ENCODE data around the gene KCNIP2.

Gene KCNIP2

DNA sequence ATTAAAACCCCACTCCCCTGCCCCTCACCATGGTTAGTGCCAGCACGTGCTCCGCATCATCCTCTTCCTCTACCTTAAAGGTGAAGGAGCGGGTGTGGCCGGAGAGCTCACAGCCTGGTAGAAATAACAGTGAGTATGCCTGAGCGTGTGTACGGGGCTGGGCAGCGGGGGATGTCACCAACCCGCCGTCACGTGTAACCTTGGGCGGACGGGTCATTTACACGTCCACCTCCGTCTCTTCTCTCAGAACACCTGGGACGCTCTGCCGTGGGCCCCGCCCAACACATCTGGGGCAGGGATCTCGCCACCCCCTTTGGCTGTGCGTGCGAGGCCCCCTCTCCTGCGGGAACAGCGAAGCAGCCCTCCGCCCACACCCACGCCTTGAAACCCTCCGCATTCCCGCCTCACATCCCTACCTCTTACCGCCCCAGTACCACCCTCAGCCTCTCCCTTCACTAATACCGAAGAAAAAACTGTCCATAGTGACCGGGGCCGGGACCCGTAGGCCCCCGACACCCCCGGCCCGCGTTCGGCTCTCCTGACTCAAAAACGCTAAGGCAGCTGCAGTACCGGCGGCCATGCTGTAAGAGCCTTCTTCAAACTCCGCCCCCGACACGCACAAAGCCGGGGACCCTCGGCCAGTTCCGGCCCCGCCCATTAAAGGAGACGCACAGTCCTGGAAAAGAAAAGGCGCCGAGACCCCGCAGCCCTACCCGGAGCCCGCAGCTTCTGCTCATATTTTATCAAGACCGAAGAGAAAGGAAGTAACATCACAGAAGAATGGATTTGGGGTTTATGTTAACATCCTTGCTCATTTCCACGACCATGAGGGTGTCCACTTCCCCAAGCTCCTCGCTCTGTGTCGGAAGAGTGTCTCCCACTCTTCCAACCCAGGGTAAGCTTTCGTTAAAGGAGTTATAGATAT, 60.5 kb downstream of the KCNIP2 start, which contains the start of gene NPM3:
Gene NPM3 (minus strand): TSS at position 636 of the 925 bp plus-strand sequence. CDS start 56 bp downstream, at position 580.
- DNase-seq (ENCODE audit: low read depth): peak; percentile 81

- DNase-seq (ENCODE audit: low read depth): no peak
Observed at GRCh38 chr10:101781984-101782810, 61.4 kb downstream of the KCNIP2 start.

- DNase-seq (ENCODE audit: low read depth): no peak
Observed at GRCh38 chr10:101781655-101781983, 62.0 kb downstream of the KCNIP2 start.

DNA sequence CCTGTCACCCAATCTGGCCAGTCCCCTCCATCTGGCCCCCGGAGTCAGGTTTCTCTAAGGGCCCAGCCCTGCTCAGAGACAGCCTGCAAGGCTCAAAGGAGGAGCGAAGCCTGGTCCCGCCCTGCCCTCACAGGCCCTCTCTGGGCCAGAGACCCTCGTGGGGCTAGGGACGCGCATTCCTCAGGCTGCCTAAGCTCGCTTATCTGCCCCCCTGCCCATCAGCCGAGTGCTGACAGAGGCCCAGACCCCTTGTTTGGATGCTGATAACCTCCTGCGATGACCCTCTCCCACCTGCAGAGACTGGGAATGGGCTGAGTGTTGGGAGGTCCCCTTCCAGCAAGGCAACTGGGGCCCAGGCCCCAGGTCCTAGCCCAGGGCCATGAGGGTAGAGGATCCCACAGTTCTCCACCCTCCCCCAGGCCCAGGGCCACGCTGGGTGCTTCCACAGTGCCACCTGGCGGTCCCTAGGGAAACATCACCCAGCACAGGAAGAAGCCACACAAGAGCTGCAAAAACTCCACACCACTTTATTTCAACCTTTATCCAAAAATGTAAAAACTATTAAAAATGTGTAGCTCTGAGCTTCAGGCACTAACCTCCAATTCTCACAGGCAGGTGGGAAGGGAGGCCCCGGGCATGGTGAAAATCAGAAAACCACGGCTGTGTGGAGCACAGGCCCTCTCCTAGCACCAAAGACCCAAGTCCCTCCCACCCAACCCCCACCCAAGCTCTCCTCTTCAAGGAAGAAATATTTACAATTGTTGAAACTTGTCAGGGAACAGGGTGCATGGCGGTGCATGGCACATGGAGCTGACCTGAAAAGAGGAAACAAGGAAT, 62.6 kb downstream of the KCNIP2 start:
- DNase-seq (ENCODE audit: low read depth): peak; percentile 71

GRCh38 chr10:101780187-101780817, 63.3 kb downstream of the KCNIP2 start:
- DNase-seq (ENCODE audit: low read depth): no peak

- peak; percentile 67 for DNase-seq (ENCODE audit: low read depth)
Observed at GRCh38 chr10:101779544-101780186, 63.9 kb downstream of the KCNIP2 start.

- DNase-seq (ENCODE audit: low read depth): no peak
Observed at GRCh38 chr10:101778781-101779543, 64.6 kb downstream of the KCNIP2 start.

- no peak for DNase-seq (ENCODE audit: low read depth)
Observed at GRCh38 chr10:101778151-101778780, 65.3 kb downstream of the KCNIP2 start.

DNA sequence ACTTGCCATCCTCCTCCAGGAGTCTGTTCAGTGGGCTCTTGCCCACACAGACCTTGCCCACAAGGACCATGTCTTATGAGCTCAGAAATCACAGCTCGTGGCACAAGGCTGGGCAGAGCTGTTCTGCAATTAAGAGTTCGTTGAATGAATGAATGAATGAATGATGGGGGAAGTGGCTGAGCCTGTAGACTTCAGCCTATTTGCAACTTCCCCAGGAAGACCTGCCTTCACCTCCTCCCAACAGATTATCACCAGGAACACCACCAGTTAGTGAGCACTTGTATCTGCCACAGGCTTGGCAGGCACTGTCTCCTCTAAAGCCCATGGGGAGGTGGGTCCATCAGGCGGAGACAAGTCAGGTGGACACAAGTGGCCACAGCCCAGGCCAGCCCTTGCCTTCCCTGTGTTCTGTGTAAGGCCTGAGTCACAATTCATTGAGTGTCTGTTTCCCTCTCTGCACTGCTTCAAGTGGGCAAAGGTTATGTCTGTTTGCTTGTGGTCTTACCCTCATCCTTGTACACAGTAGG, 65.9 kb downstream of the KCNIP2 start:
- no peak for DNase-seq (ENCODE audit: low read depth)

DNA sequence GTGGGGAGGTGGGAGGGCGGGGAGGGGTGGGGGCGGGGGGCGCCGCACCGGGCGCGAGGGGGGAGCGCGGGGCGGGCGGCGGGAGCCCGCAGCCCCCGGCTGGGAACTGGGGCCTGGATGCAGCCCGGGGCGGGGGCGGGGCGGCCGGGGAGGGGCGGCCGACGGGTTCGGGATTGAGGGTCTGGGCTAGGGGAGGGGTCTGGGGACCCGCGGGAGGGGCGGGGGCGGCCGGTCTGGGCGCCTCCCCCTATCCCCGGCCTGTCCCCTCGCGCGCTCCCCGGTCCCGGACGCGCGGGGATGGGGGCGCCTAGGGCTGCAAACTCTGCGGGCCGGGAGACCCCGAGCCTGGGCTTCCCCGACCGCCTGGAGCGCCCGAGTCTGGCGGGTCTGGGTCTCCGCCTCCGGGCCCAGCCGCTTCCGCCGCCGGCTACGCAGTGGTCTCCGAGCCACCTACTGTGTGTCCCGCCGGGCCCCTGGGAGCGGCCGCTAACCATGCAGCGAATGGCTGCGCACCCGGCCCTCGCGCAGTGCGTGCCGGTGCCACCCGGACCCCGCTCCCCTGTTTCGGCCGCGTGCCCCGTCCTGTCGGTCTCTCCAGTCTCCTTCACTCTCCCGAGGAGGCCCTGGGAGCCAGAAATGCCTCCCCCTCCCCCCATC, 67.3 kb downstream of the KCNIP2 start:
- DNase-seq (ENCODE audit: low read depth): no peak
